Glutamatergic neuron (in vitro differentiated cells): ENCODE data around the gene DNASE2B. TPM values are rescaled to one million over a fixed set of nuclear protein-coding genes. Genes with fewer than 3 reads are reported as not detected.

Source experiments
- DNase-seq: peaks from one replicate; pipeline ENCODE4 v3.0.0; 2022
- H3K27ac Mint-ChIP-seq: one replicate; pipeline ENCODE4 v1.8.0; 2020; ENCODE audit warnings: mild to moderate bottlenecking, mixed read lengths, inconsistent platforms; ENCODE audit not compliant: unreplicated experiment
- H3K27me3 Mint-ChIP-seq: one replicate; pipeline ENCODE4 v1.8.0; 2020; ENCODE audit warnings: mild to moderate bottlenecking, moderate library complexity, mixed read lengths, inconsistent platforms; ENCODE audit not compliant: unreplicated experiment
- H3K36me3 Mint-ChIP-seq: one replicate; pipeline ENCODE4 v1.8.0; 2020; ENCODE audit warnings: mild to moderate bottlenecking, mixed read lengths, inconsistent platforms; ENCODE audit not compliant: unreplicated experiment
- H3K4me1 Mint-ChIP-seq: one replicate; pipeline ENCODE4 v1.8.0; 2020; ENCODE audit warnings: mild to moderate bottlenecking, low read depth, mixed read lengths, inconsistent platforms; ENCODE audit not compliant: unreplicated experiment
- H3K4me3 Mint-ChIP-seq: one replicate; pipeline ENCODE4 v1.8.0; 2020; ENCODE audit warnings: mild to moderate bottlenecking, mixed read lengths, inconsistent platforms; ENCODE audit not compliant: unreplicated experiment
- H3K9me3 Mint-ChIP-seq: one replicate; pipeline ENCODE4 v1.8.0; 2020; ENCODE audit warnings: mild to moderate bottlenecking, moderate library complexity, mixed read lengths, inconsistent platforms; ENCODE audit not compliant: unreplicated experiment
- total RNA-seq: library from RNA; stranded (reverse); fragmentation: NEBNext Ultra II Directional; extraction: Animal tissue kit (Norgen Biotek cat#: 25700); gene quantifications from one replicate; pipeline ENCODE4 v1.2.1, GENCODE V29; 2021; ENCODE audit not compliant: unreplicated experiment
- TF ChIP-seq, protein P1 (sequence below): fragments of 200-600 bp; sonication (generic); IDR thresholded peaks from one replicate; pipeline ENCODE4 v1.5.0; 2021; ENCODE audit not compliant: partially characterized antibody, unreplicated experiment

The DNASE2B gene
- total RNA-seq, 1 donor from 2014 or later, result not detected

DNA sequence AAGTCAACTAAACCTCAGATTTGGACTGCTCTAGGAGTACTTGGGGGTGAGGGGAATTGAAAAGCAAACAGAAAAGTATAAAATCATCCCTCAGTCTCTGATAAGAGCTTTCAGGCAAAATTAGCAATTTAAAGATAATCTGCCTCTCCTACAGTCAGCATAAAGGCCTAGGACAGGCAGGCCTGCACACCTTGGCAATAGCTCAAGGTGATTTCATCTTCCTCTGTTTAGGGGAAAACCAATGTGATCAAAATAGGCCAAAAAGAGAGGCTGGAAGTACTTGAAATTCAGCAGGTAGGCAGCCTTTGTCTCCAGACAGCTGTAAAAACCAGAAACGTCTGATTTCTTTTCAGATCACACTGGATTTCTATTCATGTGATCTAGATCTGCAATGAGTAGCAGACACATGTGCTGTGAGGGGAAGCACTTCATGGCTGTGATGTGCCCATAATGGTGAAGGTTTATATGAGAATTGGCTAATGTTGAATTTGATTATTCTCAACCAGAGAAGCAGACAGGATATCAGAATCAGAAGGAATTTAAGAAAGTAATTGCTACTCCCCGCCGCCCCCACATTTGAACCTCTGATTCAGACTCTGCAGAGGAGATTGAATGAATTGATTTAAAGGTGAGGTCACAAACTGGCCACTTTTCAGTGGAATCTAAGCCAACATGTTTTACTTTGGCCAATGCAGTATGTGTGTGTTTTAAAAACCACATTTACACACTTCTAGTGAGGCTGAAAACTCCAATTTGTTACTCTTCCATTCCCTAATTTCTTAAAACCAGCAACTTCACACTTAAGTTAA, 45.8 kb upstream of the DNASE2B start:
- H3K27ac Mint-ChIP-seq, result no peak overlapping the region
- H3K27me3 Mint-ChIP-seq, result no peaks in the 10 kb centered on the region
- H3K36me3 Mint-ChIP-seq, result no peaks in the 10 kb centered on the region
- H3K4me3 Mint-ChIP-seq, result no peak overlapping the region
- DNase-seq, result no peak
- no peaks in the 10 kb centered on the region for H3K4me1 Mint-ChIP-seq
- TF ChIP-seq, protein P1, sequence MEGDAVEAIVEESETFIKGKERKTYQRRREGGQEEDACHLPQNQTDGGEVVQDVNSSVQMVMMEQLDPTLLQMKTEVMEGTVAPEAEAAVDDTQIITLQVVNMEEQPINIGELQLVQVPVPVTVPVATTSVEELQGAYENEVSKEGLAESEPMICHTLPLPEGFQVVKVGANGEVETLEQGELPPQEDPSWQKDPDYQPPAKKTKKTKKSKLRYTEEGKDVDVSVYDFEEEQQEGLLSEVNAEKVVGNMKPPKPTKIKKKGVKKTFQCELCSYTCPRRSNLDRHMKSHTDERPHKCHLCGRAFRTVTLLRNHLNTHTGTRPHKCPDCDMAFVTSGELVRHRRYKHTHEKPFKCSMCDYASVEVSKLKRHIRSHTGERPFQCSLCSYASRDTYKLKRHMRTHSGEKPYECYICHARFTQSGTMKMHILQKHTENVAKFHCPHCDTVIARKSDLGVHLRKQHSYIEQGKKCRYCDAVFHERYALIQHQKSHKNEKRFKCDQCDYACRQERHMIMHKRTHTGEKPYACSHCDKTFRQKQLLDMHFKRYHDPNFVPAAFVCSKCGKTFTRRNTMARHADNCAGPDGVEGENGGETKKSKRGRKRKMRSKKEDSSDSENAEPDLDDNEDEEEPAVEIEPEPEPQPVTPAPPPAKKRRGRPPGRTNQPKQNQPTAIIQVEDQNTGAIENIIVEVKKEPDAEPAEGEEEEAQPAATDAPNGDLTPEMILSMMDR, result no peak
- no peaks in the 10 kb centered on the region for H3K9me3 Mint-ChIP-seq

DNA sequence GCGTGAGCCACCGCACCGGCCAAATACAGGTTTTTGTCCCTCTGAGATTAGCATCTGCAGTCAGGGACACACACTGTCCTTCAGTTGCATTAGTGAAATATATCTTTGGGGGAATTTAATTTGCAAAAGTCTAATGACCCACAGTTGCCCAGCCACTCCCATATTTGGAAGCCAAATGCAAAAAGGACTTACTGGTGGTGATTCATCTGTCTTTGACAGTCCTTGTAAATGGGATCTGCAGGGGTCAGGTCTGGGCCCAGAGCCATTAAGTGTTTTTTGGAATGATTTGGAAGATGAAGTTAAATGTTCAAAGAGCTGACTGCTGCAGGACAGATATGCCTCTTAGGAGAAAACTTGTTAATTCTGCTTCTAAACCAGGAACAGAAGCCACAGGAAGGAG, 44.6 kb upstream of the DNASE2B start:
- no peaks in the 10 kb centered on the region for H3K36me3 Mint-ChIP-seq
- DNase-seq, result no peak

DNA sequence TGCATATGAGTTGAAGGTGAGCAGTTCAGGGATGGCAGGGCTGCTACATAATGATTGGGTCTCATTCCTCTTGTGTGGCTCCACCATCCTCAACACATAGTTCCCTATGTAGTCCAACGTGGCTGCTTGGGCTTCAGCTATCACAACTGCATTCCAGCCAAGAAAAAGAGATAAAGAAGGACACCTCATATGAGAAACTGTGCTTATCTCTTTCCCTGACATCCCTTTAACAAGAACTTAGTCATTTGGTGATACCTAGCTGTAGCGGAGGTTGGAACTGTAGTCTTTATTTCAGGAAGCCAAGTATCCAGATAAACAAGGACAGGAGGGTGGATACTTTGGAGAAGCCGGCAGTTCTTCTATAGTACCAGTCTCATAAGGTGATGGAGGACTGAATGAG, 42.7 kb upstream of the DNASE2B start:
- H3K36me3 Mint-ChIP-seq, result no peaks in the 10 kb centered on the region
- no peak overlapping the region for H3K27ac Mint-ChIP-seq
- no peaks in the 10 kb centered on the region for H3K4me1 Mint-ChIP-seq
- H3K9me3 Mint-ChIP-seq, result no peaks in the 10 kb centered on the region
- no peaks in the 10 kb centered on the region for H3K27me3 Mint-ChIP-seq
- no peak overlapping the region for H3K4me3 Mint-ChIP-seq
- TF ChIP-seq, protein P1, result no peak
- no peak for DNase-seq

More for the DNA sequence above, 44.6 kb upstream of the DNASE2B start:
- H3K9me3 Mint-ChIP-seq, result no peaks in the 10 kb centered on the region
- no peaks in the 10 kb centered on the region for H3K4me1 Mint-ChIP-seq
- TF ChIP-seq, protein P1, result no peak
- H3K4me3 Mint-ChIP-seq, result no peak overlapping the region
- H3K27ac Mint-ChIP-seq, result no peak overlapping the region
- no peaks in the 10 kb centered on the region for H3K27me3 Mint-ChIP-seq

DNA sequence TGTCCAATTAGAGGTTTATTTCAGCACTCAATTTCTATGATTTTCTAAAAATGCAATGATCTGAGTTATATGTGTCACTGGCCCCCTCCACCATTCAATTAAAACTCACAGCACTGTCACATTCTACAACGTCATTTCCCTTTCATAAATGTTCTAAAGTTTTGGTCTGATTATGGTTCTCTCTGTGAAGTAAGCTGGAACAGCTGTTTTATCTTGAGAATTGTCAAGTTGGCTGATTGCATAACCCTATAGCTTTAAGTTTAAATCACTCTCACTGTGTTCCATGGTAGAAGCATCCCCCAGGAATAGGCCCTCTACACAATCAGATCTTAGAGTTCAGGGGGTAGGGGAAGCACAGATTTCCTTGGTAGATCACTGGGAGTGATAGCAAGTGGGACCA, 41.4 kb upstream of the DNASE2B start:
- Mint-ChIP-seq H3K4me3 (no peak overlapping the region), H3K27ac (no peak overlapping the region), H3K36me3 (no peaks in the 10 kb centered on the region), H3K9me3 (no peaks in the 10 kb centered on the region), H3K4me1 (no peaks in the 10 kb centered on the region), H3K27me3 (no peaks in the 10 kb centered on the region)
- TF ChIP-seq, protein P1, result no peak
- DNase-seq, result no peak

DNA sequence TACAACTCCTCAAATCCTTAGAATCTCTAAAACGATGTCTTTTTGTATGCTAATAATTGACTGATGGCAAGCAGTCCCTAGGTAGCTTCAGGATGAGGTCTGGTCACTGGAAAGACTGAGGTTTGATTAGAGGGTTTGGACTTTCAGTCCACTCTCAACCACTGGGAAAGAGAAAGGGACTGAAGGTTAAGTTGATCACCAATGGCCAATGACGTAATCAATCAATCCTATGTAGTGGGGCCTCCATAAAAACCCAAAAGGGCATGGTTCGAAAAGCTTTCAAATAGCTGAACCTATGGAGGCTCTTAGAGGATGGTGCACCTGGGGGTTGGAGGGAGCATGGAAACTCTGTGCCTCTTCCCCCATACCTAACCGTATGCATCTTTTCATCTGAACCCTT, 39.6 kb upstream of the DNASE2B start:
- H3K9me3 Mint-ChIP-seq, result no peaks in the 10 kb centered on the region
- TF ChIP-seq, protein P1, result no peak
- H3K4me1 Mint-ChIP-seq, result no peaks in the 10 kb centered on the region
- no peaks in the 10 kb centered on the region for H3K36me3 Mint-ChIP-seq
- no peaks in the 10 kb centered on the region for H3K27me3 Mint-ChIP-seq
- H3K27ac Mint-ChIP-seq, result no peak overlapping the region
- no peak for DNase-seq
- H3K4me3 Mint-ChIP-seq, result no peak overlapping the region
